Activated CD8-positive, alpha-beta T cell treated with anti-CD3 and anti-CD28 coated beads for 36 hours (primary cell): ENCODE results near the gene CCDC82. TPM values are rescaled to one million over a fixed set of nuclear protein-coding genes. Genes with fewer than 3 reads are reported as not detected.
A peak's percentile ranks its signal among the peaks of the same experiment; 100 is the strongest.

Experiments
- ATAC-seq: fragments of 200-7000 bp; cut with Tn5 transposase; one replicate; pipeline ENCODE4 v1.10.0; 2021; ENCODE audit warnings: mild to moderate bottlenecking, moderate library complexity
- CTCF ChIA-PET: fragments of 350-600 bp; sonication (Branson Sonifier 250); formaldehyde crosslinking; loops from one replicate; lab custom pipeline; 2021; ENCODE audit warnings: antibody characterized with exemption; lab: Charles Lee
- POLR2A ChIA-PET: fragments of 350-600 bp; sonication (Branson Sonifier 250); formaldehyde crosslinking; loops from one replicate; lab custom pipeline; 2021; ENCODE audit warnings: antibody characterized with exemption; lab: Charles Lee
- DNase-seq: peaks from one replicate; pipeline ENCODE4 v3.0.0-alpha.2; 2020
- H3K27ac Mint-ChIP-seq: one replicate; pipeline ENCODE4 v1.8.0; 2021; ENCODE audit warnings: mild to moderate bottlenecking, mixed read lengths
- H3K27me3 Mint-ChIP-seq: one replicate; pipeline ENCODE4 v1.8.0; 2021; ENCODE audit warnings: mixed read lengths
- H3K36me3 Mint-ChIP-seq: one replicate; pipeline ENCODE4 v1.8.0; 2021; ENCODE audit warnings: low read depth, mixed read lengths
- H3K4me1 Mint-ChIP-seq: one replicate; pipeline ENCODE4 v1.8.0; 2021; ENCODE audit warnings: low read depth, mixed read lengths
- H3K4me3 Mint-ChIP-seq: one replicate; pipeline ENCODE4 v1.8.0; 2021; ENCODE audit warnings: mild to moderate bottlenecking, moderate library complexity, mixed read lengths
- H3K9me3 Mint-ChIP-seq: one replicate; pipeline ENCODE4 v1.8.0; 2021; ENCODE audit warnings: mixed read lengths
- intact Hi-C: fragments of 100-400 bp; cut with micrococcal nuclease; formaldehyde crosslinking; loops from one replicate; pipeline ENCODE4 v1.10.0; 2022
- total RNA-seq, 2 experiments: library from RNA; stranded (reverse); gene quantifications; one replicate each; pipeline ENCODE4 v1.2.3, GENCODE V29; 2021
- TF ChIP-seq, protein P1 (sequence below): fragments of 200-600 bp; IDR thresholded peaks from one replicate; pipeline ENCODE4 v1.8.0; 2022; ENCODE audit warnings: antibody characterized with exemption, mild to moderate bottlenecking

The CCDC82 gene
- total RNA-seq, 2 experiments from 2014 or later = 25.3 to 27.0 TPM

DNA sequence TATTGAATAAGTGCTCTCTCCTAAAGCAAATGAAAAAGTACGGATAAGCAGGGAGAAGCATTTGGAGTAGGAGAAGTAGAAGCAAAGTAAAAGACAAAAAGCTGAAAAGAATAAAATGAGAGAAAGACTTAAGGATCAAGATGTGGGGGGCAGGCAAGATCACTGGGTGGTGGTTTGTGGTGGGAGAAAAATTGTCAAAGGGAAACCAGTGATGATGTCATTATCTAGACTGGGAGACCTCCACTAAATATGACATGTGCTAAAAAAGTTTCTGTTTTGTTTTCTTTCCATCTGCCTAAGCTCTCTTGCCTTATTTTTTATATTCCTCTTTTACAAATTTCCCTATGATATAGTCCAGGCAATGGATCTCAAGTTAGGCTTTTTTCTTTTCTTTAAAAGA lies 31.9 kb downstream of the CCDC82 start:
- H3K9me3 Mint-ChIP-seq = no peaks in the 10 kb centered on the region
- peak overlapping the region; percentile 73 for H3K27ac Mint-ChIP-seq
- H3K27me3 Mint-ChIP-seq = no peaks in the 10 kb centered on the region
- intact Hi-C loops = no loop called here
- H3K4me3 Mint-ChIP-seq = peak overlapping the region; percentile 9
- H3K36me3 Mint-ChIP-seq = peaks cover 40% of the 10 kb centered on the region
- DNase-seq (peak; percentile 59), ATAC-seq (peak; percentile 92)
- ChIA-PET POLR2A (interaction anchor here (0.8 to 2.1 kb wide), 2 partner anchors 14 to 17 kb away, joined by 3 to 10 read pairs; no protein-coding TSS in a partner anchor), CTCF (interaction anchor here (1.0 to 2.7 kb wide), 4 partner anchors 11 to 169 kb away, joined by 3 to 27 read pairs (median 6); partner anchors contain the start of gene MAML2)
- TF ChIP-seq, protein P1, sequence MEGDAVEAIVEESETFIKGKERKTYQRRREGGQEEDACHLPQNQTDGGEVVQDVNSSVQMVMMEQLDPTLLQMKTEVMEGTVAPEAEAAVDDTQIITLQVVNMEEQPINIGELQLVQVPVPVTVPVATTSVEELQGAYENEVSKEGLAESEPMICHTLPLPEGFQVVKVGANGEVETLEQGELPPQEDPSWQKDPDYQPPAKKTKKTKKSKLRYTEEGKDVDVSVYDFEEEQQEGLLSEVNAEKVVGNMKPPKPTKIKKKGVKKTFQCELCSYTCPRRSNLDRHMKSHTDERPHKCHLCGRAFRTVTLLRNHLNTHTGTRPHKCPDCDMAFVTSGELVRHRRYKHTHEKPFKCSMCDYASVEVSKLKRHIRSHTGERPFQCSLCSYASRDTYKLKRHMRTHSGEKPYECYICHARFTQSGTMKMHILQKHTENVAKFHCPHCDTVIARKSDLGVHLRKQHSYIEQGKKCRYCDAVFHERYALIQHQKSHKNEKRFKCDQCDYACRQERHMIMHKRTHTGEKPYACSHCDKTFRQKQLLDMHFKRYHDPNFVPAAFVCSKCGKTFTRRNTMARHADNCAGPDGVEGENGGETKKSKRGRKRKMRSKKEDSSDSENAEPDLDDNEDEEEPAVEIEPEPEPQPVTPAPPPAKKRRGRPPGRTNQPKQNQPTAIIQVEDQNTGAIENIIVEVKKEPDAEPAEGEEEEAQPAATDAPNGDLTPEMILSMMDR = no peak
- peaks cover 34% of the 10 kb centered on the region for H3K4me1 Mint-ChIP-seq

DNA sequence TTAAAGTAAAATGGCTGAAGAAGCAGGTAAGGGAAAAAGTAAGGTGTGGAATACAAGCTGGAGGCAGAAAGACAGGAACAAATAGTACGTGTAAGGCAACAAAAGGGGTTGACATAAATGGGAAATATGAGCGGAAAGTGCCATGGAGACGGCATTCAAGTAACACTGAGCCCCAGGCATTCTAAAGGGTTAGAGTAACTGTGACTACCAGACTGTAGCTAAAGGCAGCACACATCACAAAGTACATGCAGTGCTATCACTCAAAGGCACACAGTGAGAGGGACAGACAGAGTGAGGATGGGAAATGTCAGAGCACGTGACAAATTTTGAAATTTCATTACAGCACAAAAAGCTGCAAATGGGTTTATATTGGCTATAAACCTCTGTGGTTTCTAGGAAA lies 32.9 kb downstream of the CCDC82 start:
- DNase-seq (no peak), ATAC-seq (no peak)
- Mint-ChIP-seq H3K27ac (no peak overlapping the region), H3K9me3 (no peaks in the 10 kb centered on the region), H3K36me3 (peaks cover 39% of the 10 kb centered on the region), H3K4me3 (no peak overlapping the region), H3K4me1 (peaks cover 34% of the 10 kb centered on the region), H3K27me3 (no peaks in the 10 kb centered on the region)
- intact Hi-C loops = no loop called here
- CTCF ChIA-PET = interaction anchor here (1.3 to 2.7 kb wide), 3 partner anchors 14 to 168 kb away, joined by 3 to 27 read pairs (median 9); partner anchors contain the start of gene MAML2
- TF ChIP-seq, protein P1 = no peak
- POLR2A ChIA-PET = interaction anchor here (1.0 to 2.1 kb wide), 2 partner anchors 13 to 16 kb away, joined by 3 to 10 read pairs; partner anchors contain the start of gene MAML2

DNA sequence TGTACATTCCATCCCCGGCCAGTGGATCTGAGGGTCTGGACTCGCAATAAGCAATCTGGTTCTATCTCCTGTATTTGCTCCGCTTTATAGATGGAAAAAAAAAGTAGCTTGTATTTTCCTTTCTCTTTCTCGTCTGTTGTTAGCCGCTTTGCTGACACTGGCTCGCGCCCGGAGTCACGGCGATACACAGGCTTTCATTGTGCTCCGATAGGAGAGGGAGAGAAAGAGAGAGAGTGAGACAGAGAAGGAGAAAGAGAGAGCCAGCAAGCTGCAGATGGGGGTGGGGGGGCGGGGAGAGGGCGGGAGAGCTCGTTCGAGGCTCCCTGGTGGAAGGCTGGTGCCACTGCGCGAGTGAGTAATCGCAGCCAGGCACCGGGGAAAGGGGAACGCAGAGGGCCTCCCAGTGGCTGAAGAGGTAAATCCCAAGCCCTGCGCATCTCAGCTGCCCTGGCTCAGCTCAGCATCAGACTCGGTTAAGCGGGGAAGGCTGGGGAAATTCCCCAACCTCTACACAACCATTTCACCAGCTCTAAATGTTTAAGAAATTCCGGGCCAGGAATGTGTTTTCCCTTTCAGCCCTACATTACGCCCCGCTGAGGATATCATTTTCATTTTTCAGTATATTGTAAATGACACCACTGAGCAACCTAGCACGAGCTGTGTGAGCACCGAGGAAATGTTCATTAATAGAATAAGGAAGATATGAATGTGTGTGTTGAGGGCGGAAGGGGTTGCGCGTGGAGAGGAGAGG lies 46.6 kb downstream of the CCDC82 start, which contains the start of gene MAML2:
TSS of gene MAML2 (minus strand) at position 235 of the 751 bp plus-strand sequence. CDS start 1,300 bp downstream, outside the sequence.
- Mint-ChIP-seq H3K27ac (peak within 1 kb of the TSS; percentile 94), H3K9me3 (no peaks in the 10 kb centered on the region), H3K4me1 (peaks cover 23% of the 10 kb centered on the region), H3K36me3 (peaks cover 17% of the 10 kb centered on the region), H3K4me3 (peak within 1 kb of the TSS; percentile 86), H3K27me3 (no peaks in the 10 kb centered on the region)
- intact Hi-C loops = loop anchor here (2.0 to 5.0 kb wide), 6 partner anchors 49 to 331 kb away; partner anchors contain the start of gene JRKL
- DNase-seq (peak; percentile 96), ATAC-seq (peak; percentile 84)
- POLR2A ChIA-PET = interaction anchor here (0.6 to 3.3 kb wide), 30 partner anchors 14 to 796 kb away, joined by 3 to 12 read pairs (median 4); partner anchors contain the start of genes CCDC82 and JRKL
- TF ChIP-seq, protein P1 = peak; percentile 85
- CTCF ChIA-PET = interaction anchor here (0.6 to 8.5 kb wide), 91 partner anchors 8 to 554 kb away, joined by 3 to 132 read pairs (median 5); partner anchors contain the start of genes CCDC82, CEP57, FAM76B and JRKL

GRCh38 chr11:96342014-96342960 lies 47.4 kb downstream of the CCDC82 start:
- Mint-ChIP-seq H3K27me3 (no peaks in the 10 kb centered on the region), H3K27ac (peak overlapping the region; percentile 94), H3K9me3 (no peaks in the 10 kb centered on the region), H3K36me3 (peaks cover 21% of the 10 kb centered on the region), H3K4me1 (peaks cover 32% of the 10 kb centered on the region), H3K4me3 (peak overlapping the region; percentile 86)
- ChIA-PET CTCF (interaction anchor here (0.6 to 8.5 kb wide), 101 partner anchors 8 to 553 kb away, joined by 3 to 132 read pairs (median 5); partner anchors contain the start of genes CCDC82, FAM76B and JRKL), POLR2A (interaction anchor here (0.6 to 3.3 kb wide), 31 partner anchors 24 to 552 kb away, joined by 3 to 12 read pairs (median 4); partner anchors contain the start of genes CCDC82, CEP57 and JRKL)
- no peak for DNase-seq
- ATAC-seq = no peak
- intact Hi-C loops = loop anchor here (2.0 to 5.0 kb wide), 6 partner anchors 50 to 330 kb away; partner anchors contain the start of gene JRKL
- TF ChIP-seq, protein P1 = no peak
